Measurements from ENCODE around the gene ZNF804A.

Gene ZNF804A

DNA sequence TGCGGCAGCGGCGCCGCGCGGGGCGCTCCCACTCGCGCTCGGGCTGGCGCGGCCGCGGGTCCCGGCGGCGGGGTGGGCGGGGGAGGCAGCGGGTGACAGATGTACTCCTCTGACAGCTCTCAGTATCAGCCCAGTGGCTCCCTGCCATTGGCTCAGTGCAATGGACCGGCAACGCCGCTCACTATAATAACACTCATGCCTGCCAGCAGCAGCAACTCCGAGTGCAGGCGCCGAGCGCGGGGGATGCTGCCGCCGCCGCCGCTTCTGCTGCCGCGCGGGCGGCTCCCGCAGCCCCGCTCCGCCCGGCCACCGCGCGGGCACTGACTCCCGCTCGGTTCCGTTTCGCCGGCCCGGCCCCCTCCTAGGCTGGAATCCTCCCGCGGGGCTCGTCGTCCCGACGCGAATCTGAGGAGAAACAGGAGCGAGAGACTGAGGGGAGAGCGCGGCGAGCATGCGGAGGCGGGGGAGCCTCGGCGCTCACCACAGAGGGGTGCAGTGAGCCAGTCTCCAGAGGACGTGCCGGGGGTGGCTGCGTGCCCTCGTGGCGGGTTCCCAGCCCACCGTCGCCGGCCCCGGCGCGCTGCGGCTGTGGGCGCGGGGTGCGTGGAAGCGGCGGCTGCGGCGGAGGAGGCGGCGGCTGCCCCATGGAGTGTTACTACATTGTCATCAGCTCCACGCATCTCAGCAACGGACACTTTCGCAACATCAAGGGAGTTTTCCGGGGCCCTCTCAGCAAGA is at the start of gene ZNF804A:
Gene ZNF804A, plus strand, starts transcription at position 214 of the 738 bp plus-strand sequence. Its CDS starts 431 bp downstream, at position 645.
- peak; percentile 80 for DNase-seq

DNA sequence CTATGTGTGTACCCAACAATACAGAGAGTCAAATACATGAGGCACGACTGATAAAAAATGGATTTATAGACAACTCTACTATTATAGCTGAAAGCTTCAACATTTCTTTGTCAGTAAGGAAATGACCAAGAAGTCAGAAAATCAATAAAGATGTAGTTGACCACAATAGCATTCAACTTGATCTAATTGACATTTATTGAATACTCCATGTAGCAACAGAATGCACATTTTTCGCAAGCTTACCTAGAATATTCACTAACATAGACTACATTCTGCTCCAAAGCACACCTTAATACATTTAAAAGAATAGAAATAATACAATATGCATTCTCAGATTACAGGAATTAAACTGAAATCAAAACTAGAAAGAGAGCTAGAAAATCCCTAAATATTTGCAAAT is 49.2 kb upstream of the ZNF804A start:
- DNase-seq, result no peak

DNA sequence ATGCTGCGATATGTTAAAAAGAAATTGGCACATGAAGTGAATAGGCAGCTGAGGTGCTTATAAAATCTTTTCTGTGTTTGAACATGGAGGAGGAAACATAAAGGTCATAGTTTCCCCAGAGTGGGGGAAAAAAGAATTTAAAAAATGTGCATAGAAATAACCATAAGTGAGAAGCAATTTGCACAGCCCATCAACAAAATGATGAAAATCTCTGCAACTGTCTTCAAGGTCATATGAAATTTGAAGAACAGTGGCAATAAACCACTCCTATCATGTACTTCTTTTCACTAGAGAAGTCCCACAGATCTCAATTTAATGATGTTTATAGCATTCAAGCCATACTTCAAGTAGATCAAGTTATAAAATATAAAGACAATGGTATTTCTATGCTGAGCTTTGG is 46.7 kb upstream of the ZNF804A start:
- DNase-seq, result no peak

DNA sequence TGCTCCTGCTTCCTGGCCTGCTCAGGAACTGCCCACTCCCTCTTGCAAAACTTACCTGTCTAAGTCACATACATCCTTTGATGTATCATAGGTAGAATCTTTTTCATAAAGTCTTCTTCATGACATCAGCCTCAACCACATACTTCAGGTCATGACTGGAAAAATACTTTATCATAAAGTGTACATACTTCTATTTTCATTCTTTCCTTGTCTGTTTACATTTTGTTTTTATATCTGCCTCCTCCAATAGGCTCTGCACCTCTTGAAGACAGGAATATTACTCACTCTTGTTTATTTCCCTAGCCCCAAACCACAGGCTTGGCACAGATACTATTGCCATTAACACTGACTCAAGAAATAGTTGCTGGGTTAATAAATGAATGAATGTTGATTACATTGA is 43.6 kb upstream of the ZNF804A start:
- DNase-seq, result no peak

DNA sequence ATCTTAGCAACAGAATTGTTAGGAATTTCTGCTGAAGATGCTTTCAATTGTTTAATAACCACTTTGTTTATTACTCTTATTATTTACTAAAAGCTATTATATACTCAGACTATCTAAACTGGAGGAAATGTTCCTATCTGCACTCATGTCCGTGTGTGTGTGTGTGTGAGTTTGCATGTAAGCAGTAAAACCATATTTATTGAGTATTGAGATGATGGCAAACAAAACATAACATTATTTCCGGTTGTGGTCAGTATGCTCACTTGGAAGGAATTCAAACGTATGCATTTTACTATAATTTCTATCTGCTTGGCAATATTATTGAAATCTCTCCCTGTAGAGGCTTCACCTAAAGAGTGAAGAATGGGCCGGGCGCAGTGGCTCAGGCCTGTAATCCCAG is 43.0 kb upstream of the ZNF804A start:
- no peak for DNase-seq

DNA sequence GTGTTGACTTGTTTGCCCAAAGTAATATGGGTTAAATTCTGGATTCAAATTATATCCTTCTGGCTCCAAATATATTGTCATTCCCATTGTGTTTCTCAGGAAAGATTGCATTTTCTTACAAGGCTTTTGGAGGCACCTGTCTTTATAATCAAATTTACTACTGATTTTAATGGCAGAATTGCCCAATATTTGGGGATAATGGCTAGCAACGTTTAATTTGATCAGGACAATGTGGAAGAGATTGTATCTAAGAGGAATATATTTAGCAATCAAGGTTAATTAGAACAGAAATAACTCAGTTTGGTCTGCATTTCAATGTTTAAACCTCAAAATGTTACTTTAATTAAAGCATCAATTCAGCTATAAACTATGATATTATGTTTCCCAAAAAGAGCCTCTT is 41.7 kb upstream of the ZNF804A start:
- DNase-seq, result no peak

DNA sequence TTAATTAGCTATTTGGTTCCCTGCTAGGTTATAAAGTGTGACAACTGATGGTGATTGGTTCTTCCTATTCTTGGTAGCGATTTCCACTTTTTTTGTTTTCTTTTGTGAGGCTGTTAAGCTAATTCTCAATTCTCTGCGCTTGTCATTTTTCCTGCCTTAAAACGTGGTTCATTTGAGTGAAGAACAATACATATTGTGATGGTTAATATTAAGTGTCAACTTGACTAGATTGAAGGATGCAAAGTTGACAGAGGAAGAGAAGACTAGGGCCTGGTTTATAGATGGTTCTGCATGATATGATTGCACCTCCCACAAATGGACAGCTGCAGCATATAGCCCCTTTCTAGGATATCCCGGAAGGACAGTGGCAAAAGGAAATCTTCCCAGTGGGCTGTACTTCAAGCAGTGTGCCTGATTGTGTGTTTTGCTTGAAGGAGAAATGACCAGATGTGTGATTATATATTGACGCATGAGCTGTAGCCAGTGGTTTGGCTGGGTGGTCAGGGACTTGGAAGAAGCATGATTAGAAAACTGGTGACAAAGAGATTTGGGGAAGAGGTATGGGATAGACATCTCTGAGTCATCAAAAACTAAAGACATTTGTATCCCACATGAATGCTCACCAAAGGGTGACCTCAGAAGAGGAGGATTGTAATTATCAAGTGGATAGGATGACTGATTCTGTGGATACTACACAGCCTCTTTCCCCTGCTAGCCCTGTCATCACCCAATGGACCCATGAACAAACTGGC is 39.4 kb upstream of the ZNF804A start:
- DNase-seq, result no peak

DNA sequence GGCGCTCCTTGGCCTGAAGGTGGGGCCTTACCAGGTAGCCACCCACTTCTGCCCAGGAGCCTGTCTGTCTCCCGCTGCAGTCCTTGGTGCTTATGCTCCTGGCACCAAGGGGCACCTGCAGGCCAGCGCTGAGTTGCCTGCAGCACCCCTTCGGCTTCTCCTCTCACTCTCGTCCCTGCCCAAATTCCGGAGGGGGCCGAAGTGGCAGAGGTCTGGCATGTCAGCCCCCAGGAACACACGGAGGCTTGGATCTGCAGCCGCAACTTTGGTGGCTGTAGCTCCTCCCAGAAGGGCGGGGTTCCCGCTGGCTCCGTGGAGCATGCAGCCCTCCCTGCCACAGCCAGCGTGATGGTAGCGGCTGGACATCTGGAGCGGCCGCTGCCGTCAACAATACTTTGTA is 37.7 kb upstream of the ZNF804A start:
- DNase-seq, result no peak

DNA sequence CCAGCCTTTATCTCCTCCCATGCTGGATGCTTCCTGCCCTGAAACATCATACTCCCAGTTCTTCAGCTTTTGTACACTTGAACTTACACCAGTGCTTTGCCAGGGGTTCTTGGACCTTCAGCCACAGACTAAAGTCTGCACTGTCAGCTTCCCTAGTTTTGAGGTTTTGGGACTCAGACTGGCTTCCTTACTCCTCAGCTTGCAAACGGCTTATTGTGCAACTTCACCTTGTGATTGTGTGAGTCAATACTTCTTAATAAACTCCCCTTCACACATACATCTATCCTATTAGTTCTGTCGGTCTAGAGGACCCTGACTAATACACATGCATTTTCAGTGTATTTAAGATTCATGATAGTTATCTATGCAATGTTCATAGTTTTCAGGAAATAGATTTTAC is 35.8 kb upstream of the ZNF804A start:
- no peak for DNase-seq

DNA sequence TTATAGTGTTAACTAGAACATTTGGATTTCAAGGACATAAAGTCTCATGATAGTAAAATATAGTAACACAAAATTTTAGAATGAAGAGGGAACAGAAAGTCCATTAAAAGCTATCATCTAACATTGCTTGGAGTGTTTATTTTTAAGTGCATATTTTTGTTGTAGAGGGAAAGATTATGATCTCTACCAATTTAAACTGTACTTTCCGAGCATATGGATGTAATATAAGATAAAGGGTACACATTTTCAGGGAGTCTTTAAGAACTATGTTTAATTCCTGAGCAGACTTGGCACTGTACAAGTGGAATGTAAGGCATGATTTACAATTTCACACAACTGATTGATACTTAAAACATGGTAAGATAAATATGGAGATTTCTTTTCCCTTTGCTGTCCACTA is 34.2 kb upstream of the ZNF804A start:
- no peak for DNase-seq

DNA sequence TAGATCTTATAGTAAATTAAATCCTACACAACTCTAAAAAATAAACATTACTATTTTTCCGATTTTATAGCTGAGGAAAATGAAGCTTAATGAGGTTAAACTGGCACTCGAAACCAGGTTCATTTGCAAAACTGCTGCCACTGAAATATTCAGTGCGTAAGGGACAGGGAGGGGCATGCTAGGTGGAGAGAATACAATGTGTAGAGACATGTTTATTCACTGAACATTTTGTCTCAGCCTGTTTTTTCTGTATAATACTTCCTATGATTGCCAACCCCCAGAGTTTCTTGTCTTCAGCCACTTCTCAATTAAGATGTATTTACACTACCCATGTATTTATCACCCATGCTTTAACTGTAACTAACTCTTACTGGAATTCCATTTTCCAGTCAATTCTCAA is 31.6 kb upstream of the ZNF804A start:
- DNase-seq, result no peak

DNA sequence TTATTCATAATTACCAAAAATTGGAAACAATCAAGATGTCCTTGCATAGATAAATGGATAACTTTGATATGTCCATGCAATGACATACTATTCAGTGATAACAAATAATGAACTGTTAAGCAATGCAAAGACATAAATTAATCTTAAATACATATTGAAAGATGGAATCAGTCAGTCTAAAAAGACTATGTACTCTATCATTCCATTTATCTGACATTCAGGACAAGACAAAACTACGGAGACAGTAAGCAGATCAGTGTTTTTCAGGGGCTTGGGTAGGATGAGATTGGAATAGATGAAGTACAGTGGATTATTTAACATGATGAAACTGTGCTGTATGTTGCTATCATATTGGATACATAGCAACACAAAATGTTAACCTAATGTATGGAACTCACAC is 21.3 kb upstream of the ZNF804A start:
- DNase-seq, result no peak

DNA sequence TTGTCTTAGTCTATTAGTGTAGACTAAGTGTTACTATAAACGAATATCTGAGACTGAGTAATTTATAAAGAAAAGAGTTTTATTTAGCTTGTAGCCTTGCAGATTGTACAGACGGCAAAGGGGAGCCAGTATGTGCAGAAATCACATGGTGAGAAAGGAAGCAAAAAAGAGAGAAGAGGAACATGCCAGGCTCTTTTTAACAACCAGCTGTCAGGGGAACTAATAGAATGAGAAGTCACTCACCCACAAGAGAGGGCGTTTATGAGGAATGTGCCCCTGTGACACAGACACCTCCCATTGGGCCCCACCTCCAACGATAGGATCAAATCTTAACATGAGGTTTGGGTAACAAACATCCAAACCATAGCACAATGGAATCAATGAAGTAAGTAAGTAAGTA is 20.6 kb upstream of the ZNF804A start:
- no peak for DNase-seq

DNA sequence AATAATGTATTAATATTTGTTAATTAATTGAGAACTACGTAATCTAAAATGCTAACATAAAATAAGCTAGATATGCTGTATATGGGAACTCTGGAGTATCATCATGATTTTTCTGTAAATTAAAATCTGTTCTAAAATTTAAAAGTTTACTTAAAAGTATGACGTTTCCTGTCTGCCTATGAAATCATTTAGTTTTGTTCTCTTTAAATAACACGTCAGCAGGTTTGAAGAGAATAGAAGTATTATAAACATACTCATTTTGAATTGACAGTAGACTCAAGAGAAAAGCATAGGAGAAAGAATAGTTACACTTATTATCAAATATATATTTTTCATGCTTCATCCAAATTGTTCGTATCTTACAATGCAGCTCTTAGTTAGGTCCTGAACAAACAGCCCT is 19.1 kb upstream of the ZNF804A start:
- DNase-seq, result no peak

DNA sequence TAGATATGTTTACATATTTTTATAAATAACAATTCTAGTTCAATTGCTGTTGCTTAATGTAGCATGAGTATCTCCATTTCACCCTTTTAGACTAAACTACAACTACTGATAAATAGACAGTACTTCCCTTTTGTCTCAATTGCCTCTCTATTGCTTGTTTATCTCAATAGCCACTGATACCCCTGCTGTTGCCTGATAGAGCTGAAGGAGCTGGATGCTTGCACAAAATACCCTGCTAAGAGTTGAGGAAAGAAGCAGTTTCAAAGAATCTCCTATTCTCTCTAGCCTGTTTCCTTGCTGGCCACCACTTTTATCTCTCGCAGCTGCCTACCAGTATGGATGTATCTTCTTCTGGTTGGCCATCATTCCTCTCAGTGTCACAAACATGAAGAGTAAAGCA is 16.9 kb upstream of the ZNF804A start:
- no peak for DNase-seq

DNA sequence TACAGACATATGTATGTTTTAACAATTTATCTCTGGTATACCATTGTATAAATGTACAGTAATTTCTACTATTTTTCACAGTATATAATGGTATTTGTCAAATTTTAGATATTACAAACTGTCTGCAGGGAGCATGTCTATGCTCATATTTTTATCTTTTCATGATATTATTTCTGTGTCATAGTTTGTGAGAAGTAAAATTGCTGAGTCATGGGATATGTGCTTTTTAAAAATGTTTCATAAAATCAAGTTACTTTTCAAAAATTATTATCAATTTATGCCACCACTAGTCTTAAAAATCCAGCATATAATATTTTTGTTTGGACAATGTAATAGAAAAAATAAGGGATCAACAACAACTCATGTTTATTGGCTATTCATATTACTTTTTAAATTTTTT is 9.1 kb upstream of the ZNF804A start:
- no peak for DNase-seq

DNA sequence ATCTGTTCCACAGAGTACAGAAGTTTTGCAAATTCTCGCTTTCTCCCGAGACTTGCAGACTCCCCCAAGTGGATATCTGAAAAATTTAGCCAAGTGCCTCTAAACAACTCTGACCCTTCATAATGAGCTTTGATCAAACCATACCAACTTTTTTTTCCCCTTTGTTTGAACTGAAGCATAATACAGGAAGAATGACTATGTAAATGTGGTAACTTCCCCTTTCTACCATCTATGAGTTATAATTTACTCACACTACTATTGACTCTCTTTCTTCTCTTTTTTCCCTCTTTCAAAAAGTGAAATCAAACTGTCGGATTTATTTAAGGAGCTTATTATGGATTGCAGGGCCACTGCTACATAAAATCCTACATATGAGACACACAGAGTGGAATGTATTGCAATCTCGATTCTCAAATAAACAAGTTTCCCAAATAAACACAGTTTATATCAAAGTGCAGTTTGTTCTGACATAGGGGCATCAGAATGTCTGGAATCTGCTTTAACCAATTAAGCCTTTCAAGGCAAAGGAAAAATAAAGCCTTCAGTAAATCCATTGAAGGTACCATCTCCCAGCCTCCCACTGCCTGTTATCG is 1.4 kb upstream of the ZNF804A start:
- DNase-seq, result no peak

DNA sequence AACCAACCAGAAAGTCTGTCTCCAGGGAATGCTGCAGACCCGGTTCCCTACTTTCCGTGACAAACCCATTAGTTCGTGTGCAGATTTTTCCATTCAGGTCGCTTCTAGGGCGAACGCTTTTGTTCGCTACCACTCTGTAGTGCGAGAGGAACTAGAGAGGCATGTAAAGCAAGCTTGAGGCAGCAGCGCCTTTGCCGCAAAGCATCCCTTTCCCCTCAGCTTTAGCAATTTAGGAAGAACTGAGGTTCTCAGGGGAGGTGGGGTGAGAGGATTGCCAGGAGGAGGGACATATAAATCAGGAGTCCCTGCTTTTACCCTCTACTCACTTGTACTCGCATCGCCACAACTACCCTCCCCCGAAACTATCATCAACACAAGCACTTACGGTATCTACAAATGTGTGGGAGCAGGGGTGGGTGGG is 748 bp upstream of the ZNF804A start:
- peak; percentile 49 for DNase-seq

DNA sequence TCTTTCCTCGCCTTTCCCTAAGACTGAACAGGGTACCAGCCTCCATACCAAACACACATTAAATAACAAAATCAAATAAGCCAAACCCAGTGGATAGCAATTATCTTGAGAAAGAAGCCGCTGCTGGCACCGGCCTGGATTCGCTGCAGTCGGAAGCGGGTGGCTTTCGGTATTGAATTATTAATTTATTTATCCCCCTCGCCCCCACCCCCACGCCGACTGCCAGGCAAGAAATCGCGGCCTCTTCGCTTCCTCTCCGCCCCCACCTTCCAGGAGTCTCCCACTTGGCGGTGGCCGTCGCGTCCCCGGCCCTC is 370 bp upstream of the ZNF804A start:
- no peak for DNase-seq

DNA sequence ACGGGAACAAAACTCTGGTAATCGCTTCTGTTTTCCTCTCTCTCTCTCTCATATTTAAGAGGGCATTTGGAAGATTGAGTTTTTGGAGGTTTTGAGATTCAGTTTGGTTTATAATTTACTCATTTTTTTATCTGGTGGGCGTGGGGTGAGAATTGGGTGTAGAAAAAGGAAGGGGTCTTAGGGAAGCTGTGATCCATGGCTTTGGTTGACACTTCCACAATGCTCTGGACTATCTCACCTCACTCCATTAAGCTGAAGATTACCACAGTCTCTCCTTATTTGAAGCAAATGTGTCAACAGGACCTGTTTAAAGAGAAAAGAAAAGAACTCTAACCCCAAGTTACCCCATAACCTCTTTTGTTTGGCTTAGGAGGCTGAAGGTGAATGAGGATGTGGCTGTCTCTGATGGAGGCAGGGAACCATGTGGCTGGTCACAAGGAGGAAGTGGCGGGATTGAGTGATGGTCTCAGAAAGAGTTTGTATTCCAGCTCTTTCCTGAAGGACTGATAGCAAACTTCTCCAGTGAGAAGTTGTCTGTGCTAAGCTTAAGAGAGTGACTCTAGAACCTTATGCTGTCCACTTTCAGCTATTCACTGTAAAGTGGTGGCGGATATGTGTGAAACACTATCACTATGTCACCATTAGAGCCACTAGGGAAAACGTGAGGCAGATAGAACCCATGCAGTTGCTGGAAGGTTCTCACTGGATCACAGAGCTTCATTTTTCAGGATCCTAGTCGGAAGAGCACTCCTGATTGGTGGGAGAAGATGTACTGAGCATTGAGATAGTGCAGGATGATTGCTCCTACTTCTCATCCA is 934 bp downstream of the ZNF804A start:
- DNase-seq, result peak; percentile 19

DNA sequence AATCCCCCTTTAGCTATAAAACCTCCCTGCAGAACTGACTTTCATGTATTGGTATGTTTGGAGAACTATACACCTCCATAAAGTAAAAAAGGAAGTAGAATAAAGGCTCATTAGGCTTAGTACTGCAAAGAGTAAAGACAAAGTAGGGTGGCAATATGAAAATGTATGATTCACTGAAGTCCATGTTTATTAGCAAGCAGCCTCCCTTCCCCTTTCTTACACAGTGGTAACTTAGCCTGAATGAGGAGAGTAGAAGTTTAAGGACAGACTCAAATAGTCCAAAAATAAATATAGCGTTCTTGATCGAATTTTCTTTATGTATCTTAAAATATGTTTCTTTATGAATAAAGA is 1.5 kb downstream of the ZNF804A start:
- no peak for DNase-seq

DNA sequence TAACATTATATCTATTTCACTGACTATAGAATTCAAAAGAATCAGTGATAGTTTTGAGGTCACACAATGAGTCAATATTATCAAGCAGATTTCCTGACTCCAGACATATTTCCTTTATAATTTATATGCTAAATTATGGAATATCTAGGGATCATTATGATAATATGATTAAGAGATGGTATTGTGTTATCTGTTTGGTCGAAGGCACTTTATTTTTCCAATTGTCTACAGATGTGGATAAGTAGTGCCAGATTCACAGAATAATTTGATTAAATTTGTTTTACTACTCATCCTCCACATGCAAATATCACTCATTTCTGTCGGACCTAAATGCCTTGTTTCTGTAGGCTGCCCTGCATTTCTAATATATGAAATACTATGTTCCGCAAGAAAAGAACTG is 4.4 kb downstream of the ZNF804A start:
- no peak for DNase-seq

DNA sequence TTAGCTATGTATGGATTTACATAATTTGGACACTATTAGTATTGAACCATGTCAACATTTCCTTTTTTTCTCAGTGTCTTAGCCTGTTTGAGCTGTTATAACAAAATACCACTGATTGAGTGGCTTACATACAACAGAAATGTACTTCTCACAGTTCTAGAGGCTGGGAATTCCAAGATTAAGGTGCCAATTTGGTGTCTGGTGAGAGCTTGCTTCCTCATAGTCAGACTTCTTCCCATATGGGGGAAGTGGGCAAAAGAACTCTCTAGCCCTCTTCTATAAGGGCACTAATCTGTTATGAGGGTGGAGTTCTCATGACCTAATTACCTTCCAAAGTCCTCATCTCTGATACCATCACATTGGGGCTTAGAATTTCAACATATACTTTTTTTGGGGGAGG is 12.6 kb downstream of the ZNF804A start:
- DNase-seq, result no peak
